Type B pancreatic cell (in vitro differentiated cells): ENCODE data around the gene DIRAS3. TPM values are rescaled to one million over a fixed set of nuclear protein-coding genes. Genes with fewer than 3 reads are reported as not detected.

Source experiments
- DNase-seq: peaks from one replicate; pipeline ENCODE4 v3.0.0; 2021; ENCODE audit warnings: mixed read lengths; ENCODE audit not compliant: unreplicated experiment; ENCODE audit errors: extremely low spot score
- H3K27ac Mint-ChIP-seq: 2 replicates; pipeline ENCODE4 v1.8.0; 2021; ENCODE audit warnings: mild to moderate bottlenecking, mixed read lengths
- H3K27me3 Mint-ChIP-seq: 2 replicates; pipeline ENCODE4 v1.8.0; 2021; ENCODE audit warnings: mixed read lengths
- H3K36me3 Mint-ChIP-seq: 2 replicates; pipeline ENCODE4 v1.8.0; 2021; ENCODE audit warnings: mixed read lengths
- H3K4me1 Mint-ChIP-seq: one replicate; pipeline ENCODE4 v1.8.0; 2021; ENCODE audit warnings: mixed read lengths; ENCODE audit not compliant: unreplicated experiment
- H3K4me3 Mint-ChIP-seq: 2 replicates; pipeline ENCODE4 v1.8.0; 2021; ENCODE audit warnings: mild to moderate bottlenecking, mixed read lengths
- H3K9me3 Mint-ChIP-seq: 2 replicates; pipeline ENCODE4 v1.8.0; 2021; ENCODE audit warnings: mixed read lengths
- CTCF ChIP-seq: fragments of 200-600 bp; sonication (generic); conservative IDR thresholded peaks from 2 replicates; pipeline ENCODE4 v1.5.0; 2021; ENCODE audit warnings: antibody characterized with exemption, mild to moderate bottlenecking
- total RNA-seq: library from RNA; stranded (reverse); gene quantifications from 2 replicates; pipeline ENCODE4 v1.2.1, GENCODE V29; 2021; ENCODE audit warnings: low replicate concordance

The DIRAS3 gene
- total RNA-seq, 1 donor from 2014 or later = 4.4 TPM

DNA sequence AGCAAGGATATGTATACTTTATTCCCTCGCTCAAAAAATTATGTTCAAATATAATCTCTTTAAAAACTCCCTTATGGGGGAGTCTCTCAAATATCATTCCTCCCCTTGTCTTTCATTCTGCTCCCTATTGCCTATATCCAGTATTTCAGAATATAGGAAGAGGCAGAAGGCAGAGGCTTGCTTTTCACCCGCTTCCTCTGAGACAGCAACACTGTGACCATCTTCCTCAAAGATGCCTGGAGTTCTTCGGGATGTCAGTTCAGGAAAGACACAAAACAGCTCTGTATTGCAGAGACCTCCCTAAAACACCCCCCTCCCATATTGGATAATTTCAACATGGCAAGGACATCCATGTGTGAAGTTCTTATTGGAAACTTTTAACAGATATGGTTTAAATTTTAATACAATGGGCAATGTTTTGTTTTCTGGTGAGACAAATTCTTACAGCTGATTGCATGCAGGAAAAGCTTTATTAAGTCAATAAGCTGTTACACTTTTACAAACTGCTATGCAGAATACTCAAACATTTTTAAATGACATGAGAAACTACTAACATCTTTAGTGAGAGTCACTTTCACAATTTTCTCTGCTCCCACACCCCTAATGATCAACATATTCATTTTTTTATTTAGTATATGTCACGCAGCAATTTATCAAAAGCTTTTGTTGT is 4.8 kb downstream of the DIRAS3 start:
- H3K27me3 Mint-ChIP-seq = peaks cover 16% of the 10 kb centered on the region
- H3K27ac Mint-ChIP-seq = no peak overlapping the region
- H3K36me3 Mint-ChIP-seq = no peaks in the 10 kb centered on the region
- peaks cover 5% of the 10 kb centered on the region for H3K4me1 Mint-ChIP-seq
- H3K4me3 Mint-ChIP-seq = no peak overlapping the region
- TF ChIP-seq CTCF = no peak
- DNase-seq = no peak
- peaks cover 9% of the 10 kb centered on the region for H3K9me3 Mint-ChIP-seq

GRCh38 chr1:68043443-68044090 is 6.9 kb downstream of the DIRAS3 start:
- TF ChIP-seq CTCF = no peak
- no peak overlapping the region for H3K27ac Mint-ChIP-seq
- peaks cover 9% of the 10 kb centered on the region for H3K9me3 Mint-ChIP-seq
- H3K4me1 Mint-ChIP-seq = peaks cover 5% of the 10 kb centered on the region
- H3K36me3 Mint-ChIP-seq = no peaks in the 10 kb centered on the region
- H3K27me3 Mint-ChIP-seq = peaks cover 4% of the 10 kb centered on the region
- no peak overlapping the region for H3K4me3 Mint-ChIP-seq
- no peak for DNase-seq

- Mint-ChIP-seq H3K36me3 (no peaks in the 10 kb centered on the region), H3K27me3 (no peaks in the 10 kb centered on the region), H3K4me3 (no peak overlapping the region), H3K27ac (no peak overlapping the region), H3K9me3 (peaks cover 14% of the 10 kb centered on the region), H3K4me1 (peaks cover 3% of the 10 kb centered on the region)
- no peak for TF ChIP-seq CTCF
- DNase-seq = no peak
These were observed 13.5 kb downstream of the DIRAS3 start for GRCh38 chr1:68036946-68037345.

GRCh38 chr1:68029444-68029843 is 21.0 kb downstream of the DIRAS3 start:
- no peak for TF ChIP-seq CTCF
- Mint-ChIP-seq H3K27ac (no peak overlapping the region), H3K36me3 (no peaks in the 10 kb centered on the region), H3K4me1 (no peaks in the 10 kb centered on the region), H3K27me3 (peaks cover 3% of the 10 kb centered on the region), H3K4me3 (no peak overlapping the region), H3K9me3 (no peaks in the 10 kb centered on the region)
- DNase-seq = no peak

GRCh38 chr1:68028566-68028965 is 21.9 kb downstream of the DIRAS3 start:
- Mint-ChIP-seq H3K4me3 (no peak overlapping the region), H3K9me3 (no peaks in the 10 kb centered on the region), H3K27ac (no peak overlapping the region), H3K36me3 (no peaks in the 10 kb centered on the region), H3K4me1 (no peaks in the 10 kb centered on the region), H3K27me3 (peaks cover 3% of the 10 kb centered on the region)
- DNase-seq = no peak
- peak; percentile 20 for TF ChIP-seq CTCF
